Fibroblast of lung (primary cell): ENCODE data around the gene RAET1E.

Source experiments
- CTCF ChIP-seq, 2 donors: IDR thresholded peaks in 1 of 2; conservative IDR thresholded peaks in 1 of 2; 1 replicate in 1 of 2; 2 replicates in 1 of 2; pipeline ENCODE4 v1.5.1; 2011 to 2012; ENCODE audit warnings: low read length in 2 of 2, control low read depth in 1 of 2, inconsistent platforms in 1 of 2, low read depth in 1 of 2, mild to moderate bottlenecking in 1 of 2
- EZH2 ChIP-seq: IDR thresholded peaks from 2 replicates; pipeline ENCODE4 v1.5.1; 2012; ENCODE audit warnings: low read length, control low read depth, mild to moderate bottlenecking; ENCODE audit errors: missing control alignments

DNA sequence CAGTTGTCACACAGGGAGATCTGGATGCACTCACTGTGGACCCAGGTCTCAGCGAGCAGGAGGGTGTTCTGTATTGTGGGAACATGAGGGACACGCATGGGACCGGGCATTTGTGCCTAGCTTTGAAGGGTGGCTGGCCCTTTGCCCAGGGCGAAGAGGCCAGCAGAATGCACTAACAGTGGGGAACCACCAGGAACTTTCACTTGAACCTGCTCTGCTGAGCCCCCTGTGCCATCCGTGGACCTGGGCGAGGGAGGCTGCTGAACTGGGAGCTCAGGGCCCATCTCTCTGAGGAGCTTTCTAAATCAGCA, 42.7 kb upstream of the RAET1E start:
- TF ChIP-seq CTCF (conservative IDR thresholded peaks at IDR 0.05 in 1 of 2, IDR thresholded peaks at IDR 0.05 in 1 of 2; ENCODE audit: low read depth in 1 of 2, low read length in 2 of 2) (no peak), EZH2 (no peak)
